ENCODE data around the gene CYP27B1.

The CYP27B1 gene

GRCh38 chr12:57766464-57767304 lies at the start of gene CYP27B1:
CYP27B1 (minus strand) TSS chr12:57767078; CDS start chr12:57767041, 37 bp downstream.
- no peak for DNase-seq (ENCODE audit: low spot score)

GRCh38 chr12:57816001-57816854 lies 49.4 kb upstream of the CYP27B1 start:
- DNase-seq (ENCODE audit: low spot score): no peak

GRCh38 chr12:57815177-57816000 lies 48.5 kb upstream of the CYP27B1 start:
- DNase-seq (ENCODE audit: low spot score): no peak

- DNase-seq (ENCODE audit: low spot score): no peak
Measured at GRCh38 chr12:57813971-57814772, 47.3 kb upstream of the CYP27B1 start.

- DNase-seq (ENCODE audit: low spot score): no peak
Measured at GRCh38 chr12:57813111-57813970, 46.5 kb upstream of the CYP27B1 start.

- no peak for DNase-seq (ENCODE audit: low spot score)
Measured at GRCh38 chr12:57811028-57811755, 44.3 kb upstream of the CYP27B1 start.

- DNase-seq (ENCODE audit: low spot score): no peak
Measured at GRCh38 chr12:57810450-57810849, 43.6 kb upstream of the CYP27B1 start.

- DNase-seq (ENCODE audit: low spot score): no peak
Measured at GRCh38 chr12:57809425-57809824, 42.5 kb upstream of the CYP27B1 start.

GRCh38 chr12:57808351-57808750 lies 41.5 kb upstream of the CYP27B1 start:
- DNase-seq (ENCODE audit: low spot score): no peak

- DNase-seq (ENCODE audit: low spot score): no peak
Measured at GRCh38 chr12:57807285-57807684, 40.4 kb upstream of the CYP27B1 start.

- no peak for DNase-seq (ENCODE audit: low spot score)
Measured at GRCh38 chr12:57806677-57807076, 39.8 kb upstream of the CYP27B1 start.

- DNase-seq (ENCODE audit: low spot score): no peak
Measured at GRCh38 chr12:57803319-57803893, 36.5 kb upstream of the CYP27B1 start.

GRCh38 chr12:57802607-57803006 lies 35.7 kb upstream of the CYP27B1 start:
- DNase-seq (ENCODE audit: low spot score): no peak

GRCh38 chr12:57800965-57801364 lies 34.1 kb upstream of the CYP27B1 start:
- DNase-seq (ENCODE audit: low spot score): no peak

- no peak for DNase-seq (ENCODE audit: low spot score)
Measured at GRCh38 chr12:57797933-57798332, 31.1 kb upstream of the CYP27B1 start.

- DNase-seq (ENCODE audit: low spot score): no peak
Measured at GRCh38 chr12:57796996-57797395, 30.1 kb upstream of the CYP27B1 start.

- no peak for DNase-seq (ENCODE audit: low spot score)
Measured at GRCh38 chr12:57795354-57795753, 28.5 kb upstream of the CYP27B1 start.

GRCh38 chr12:57793920-57794319 lies 27.0 kb upstream of the CYP27B1 start:
- DNase-seq (ENCODE audit: low spot score): no peak

- DNase-seq (ENCODE audit: low spot score): no peak
Measured at GRCh38 chr12:57783861-57784260, 17.0 kb upstream of the CYP27B1 start.
